ENCODE results near the gene SCUBE1. TPM values are rescaled to one million over a fixed set of nuclear protein-coding genes. Genes with fewer than 3 reads are reported as not detected.

The SCUBE1 gene
- total RNA-seq, 1 donor from 2014 or later = not detected

GRCh38 chr22:43346521-43346929, 3.4 kb upstream of the SCUBE1 start:
- Mint-ChIP-seq H3K27me3 (ENCODE audit: low read depth) (peaks cover 24% of the 10 kb centered on the region), H3K4me3 (ENCODE audit: low read depth) (no peak overlapping the region), H3K4me1 (ENCODE audit: low read depth) (peaks cover 22% of the 10 kb centered on the region), H3K36me3 (ENCODE audit: low read depth) (no peaks in the 10 kb centered on the region), H3K9me3 (no peaks in the 10 kb centered on the region), H3K27ac (no peak overlapping the region)
- intact Hi-C loops (cut with micrococcal nuclease) = loop anchor here (1.0 kb wide), 2 partner anchors 72 to 115 kb away; no protein-coding TSS in a partner anchor
- DNase-seq (ENCODE audit: low spot score) = peak; percentile 56

GRCh38 chr22:43345761-43346301, 2.7 kb upstream of the SCUBE1 start:
- H3K9me3 Mint-ChIP-seq = no peaks in the 10 kb centered on the region

GRCh38 chr22:43345356-43345755, 2.2 kb upstream of the SCUBE1 start:
- no peak overlapping the region for H3K27ac Mint-ChIP-seq
- H3K36me3 Mint-ChIP-seq (ENCODE audit: low read depth) = no peaks in the 10 kb centered on the region
- no peaks in the 10 kb centered on the region for H3K9me3 Mint-ChIP-seq
- peaks cover 32% of the 10 kb centered on the region for H3K27me3 Mint-ChIP-seq (ENCODE audit: low read depth)
- intact Hi-C loops (cut with micrococcal nuclease) = no loop called here
- no peak overlapping the region for H3K4me3 Mint-ChIP-seq (ENCODE audit: low read depth)
- no peak for DNase-seq (ENCODE audit: low spot score)
- H3K4me1 Mint-ChIP-seq (ENCODE audit: low read depth) = peaks cover 21% of the 10 kb centered on the region

More at GRCh38 chr22:43345761-43346301, 2.7 kb upstream of the SCUBE1 start:
- Mint-ChIP-seq H3K4me1 (ENCODE audit: low read depth) (peaks cover 21% of the 10 kb centered on the region), H3K27ac (peak overlapping the region; percentile 21), H3K36me3 (ENCODE audit: low read depth) (no peaks in the 10 kb centered on the region), H3K4me3 (ENCODE audit: low read depth) (no peak overlapping the region), H3K27me3 (ENCODE audit: low read depth) (peaks cover 28% of the 10 kb centered on the region)
- intact Hi-C loops (cut with micrococcal nuclease) = loop anchor here (1.0 kb wide), 2 partner anchors 72 to 115 kb away; no protein-coding TSS in a partner anchor
- DNase-seq (ENCODE audit: low spot score) = no peak

GRCh38 chr22:43344520-43344787, 1.3 kb upstream of the SCUBE1 start:
- intact Hi-C loops (cut with micrococcal nuclease) = no loop called here
- H3K4me1 Mint-ChIP-seq (ENCODE audit: low read depth) = peaks cover 21% of the 10 kb centered on the region
- H3K9me3 Mint-ChIP-seq = no peaks in the 10 kb centered on the region
- H3K27me3 Mint-ChIP-seq (ENCODE audit: low read depth) = peaks cover 31% of the 10 kb centered on the region
- H3K27ac Mint-ChIP-seq = no peak overlapping the region
- H3K36me3 Mint-ChIP-seq (ENCODE audit: low read depth) = no peaks in the 10 kb centered on the region
- no peak for DNase-seq (ENCODE audit: low spot score)
- H3K4me3 Mint-ChIP-seq (ENCODE audit: low read depth) = peak overlapping the region; percentile 15

- no peaks in the 10 kb centered on the region for H3K9me3 Mint-ChIP-seq
- H3K36me3 Mint-ChIP-seq (ENCODE audit: low read depth) = no peaks in the 10 kb centered on the region
- DNase-seq (ENCODE audit: low spot score) = no peak
- intact Hi-C loops (cut with micrococcal nuclease) = no loop called here
- H3K4me3 Mint-ChIP-seq (ENCODE audit: low read depth) = peak overlapping the region; percentile 15
- peaks cover 21% of the 10 kb centered on the region for H3K4me1 Mint-ChIP-seq (ENCODE audit: low read depth)
- H3K27ac Mint-ChIP-seq = no peak overlapping the region
- peaks cover 30% of the 10 kb centered on the region for H3K27me3 Mint-ChIP-seq (ENCODE audit: low read depth)
Observed at GRCh38 chr22:43343670-43344519, 723 bp upstream of the SCUBE1 start.

- H3K9me3 Mint-ChIP-seq = no peaks in the 10 kb centered on the region
- H3K27me3 Mint-ChIP-seq (ENCODE audit: low read depth) = peaks cover 30% of the 10 kb centered on the region
- intact Hi-C loops (cut with micrococcal nuclease) = no loop called here
- no peak overlapping the region for H3K27ac Mint-ChIP-seq
- no peak overlapping the region for H3K4me3 Mint-ChIP-seq (ENCODE audit: low read depth)
- no peaks in the 10 kb centered on the region for H3K36me3 Mint-ChIP-seq (ENCODE audit: low read depth)
- peaks cover 20% of the 10 kb centered on the region for H3K4me1 Mint-ChIP-seq (ENCODE audit: low read depth)
- no peak for DNase-seq (ENCODE audit: low spot score)
Observed at GRCh38 chr22:43342347-43343261, 568 bp downstream of the SCUBE1 start.

GRCh38 chr22:43341565-43341964, 1.6 kb downstream of the SCUBE1 start:
- Mint-ChIP-seq H3K4me3 (ENCODE audit: low read depth) (peak overlapping the region; percentile 35), H3K27me3 (ENCODE audit: low read depth) (peaks cover 30% of the 10 kb centered on the region), H3K36me3 (ENCODE audit: low read depth) (no peaks in the 10 kb centered on the region), H3K4me1 (ENCODE audit: low read depth) (peaks cover 18% of the 10 kb centered on the region), H3K27ac (no peak overlapping the region), H3K9me3 (no peaks in the 10 kb centered on the region)
- intact Hi-C loops (cut with micrococcal nuclease) = no loop called here
- no peak for DNase-seq (ENCODE audit: low spot score)

GRCh38 chr22:43338766-43339345, 4.3 kb downstream of the SCUBE1 start:
- Mint-ChIP-seq H3K9me3 (no peaks in the 10 kb centered on the region), H3K27ac (no peak overlapping the region), H3K36me3 (ENCODE audit: low read depth) (no peaks in the 10 kb centered on the region), H3K4me3 (ENCODE audit: low read depth) (no peak overlapping the region), H3K27me3 (ENCODE audit: low read depth) (peaks cover 23% of the 10 kb centered on the region), H3K4me1 (ENCODE audit: low read depth) (no peaks in the 10 kb centered on the region)
- no peak for DNase-seq (ENCODE audit: low spot score)
- intact Hi-C loops (cut with micrococcal nuclease) = no loop called here

- H3K4me1 Mint-ChIP-seq (ENCODE audit: low read depth) = no peaks in the 10 kb centered on the region
- no peak overlapping the region for H3K27ac Mint-ChIP-seq
- H3K9me3 Mint-ChIP-seq = no peaks in the 10 kb centered on the region
Observed at GRCh38 chr22:43337946-43338345, 5.2 kb downstream of the SCUBE1 start.

GRCh38 chr22:43337385-43337784, 5.8 kb downstream of the SCUBE1 start:
- Mint-ChIP-seq H3K27me3 (ENCODE audit: low read depth) (peaks cover 21% of the 10 kb centered on the region), H3K4me1 (ENCODE audit: low read depth) (no peaks in the 10 kb centered on the region), H3K4me3 (ENCODE audit: low read depth) (no peak overlapping the region), H3K9me3 (no peaks in the 10 kb centered on the region), H3K36me3 (ENCODE audit: low read depth) (no peaks in the 10 kb centered on the region), H3K27ac (no peak overlapping the region)
- intact Hi-C loops (cut with micrococcal nuclease) = no loop called here
- DNase-seq (ENCODE audit: low spot score) = no peak

More at GRCh38 chr22:43337946-43338345, 5.2 kb downstream of the SCUBE1 start:
- H3K27me3 Mint-ChIP-seq (ENCODE audit: low read depth) = peaks cover 23% of the 10 kb centered on the region
- DNase-seq (ENCODE audit: low spot score) = no peak
- H3K4me3 Mint-ChIP-seq (ENCODE audit: low read depth) = no peak overlapping the region
- intact Hi-C loops (cut with micrococcal nuclease) = no loop called here
- no peaks in the 10 kb centered on the region for H3K36me3 Mint-ChIP-seq (ENCODE audit: low read depth)

- Mint-ChIP-seq H3K4me1 (ENCODE audit: low read depth) (peaks cover 4% of the 10 kb centered on the region), H3K27me3 (ENCODE audit: low read depth) (no peaks in the 10 kb centered on the region), H3K36me3 (ENCODE audit: low read depth) (no peaks in the 10 kb centered on the region), H3K27ac (no peak overlapping the region), H3K9me3 (no peaks in the 10 kb centered on the region), H3K4me3 (ENCODE audit: low read depth) (no peak overlapping the region)
- no peak for DNase-seq (ENCODE audit: low spot score)
- intact Hi-C loops (cut with micrococcal nuclease) = no loop called here
Observed at GRCh38 chr22:43334378-43334777, 8.8 kb downstream of the SCUBE1 start.

- Mint-ChIP-seq H3K9me3 (no peaks in the 10 kb centered on the region), H3K27ac (no peak overlapping the region), H3K36me3 (ENCODE audit: low read depth) (no peaks in the 10 kb centered on the region), H3K4me3 (ENCODE audit: low read depth) (no peak overlapping the region), H3K27me3 (ENCODE audit: low read depth) (no peaks in the 10 kb centered on the region), H3K4me1 (ENCODE audit: low read depth) (peaks cover 4% of the 10 kb centered on the region)
- intact Hi-C loops (cut with micrococcal nuclease) = no loop called here
- DNase-seq (ENCODE audit: low spot score) = no peak
Observed at GRCh38 chr22:43333978-43334377, 9.2 kb downstream of the SCUBE1 start.

Measured in activated T-helper 2 cell treated with anti-CD3 and anti-CD28 coated beads, Interferon-gamma antibody, Interleukin-2, Interleukin-4, amounts not matched to agents 10 μg/mL and 5 μg/mL and 100 μg/mL, durations not matched to agents 14 hours and 24 hours and 36 hours (primary cell).